Colonic mucosa (tissue), 4 donors: Measurements from ENCODE around the gene LEP. TPM values are rescaled to one million over a fixed set of nuclear protein-coding genes. Genes with fewer than 3 reads are reported as not detected.
A peak's percentile ranks its signal among the peaks of the same experiment; 100 is the strongest.

Experiments
- DNase-seq: peaks from one replicate; pipeline ENCODE4 v3.0.0-alpha.2; 2020
- H3K27ac ChIP-seq: fragments of 200-600 bp; one replicate; pipeline ENCODE4 v1.8.0; 2021
- H3K27me3 ChIP-seq: fragments of 200-600 bp; one replicate; pipeline ENCODE4 v1.8.0; 2021
- H3K36me3 ChIP-seq: fragments of 200-600 bp; one replicate; pipeline ENCODE4 v1.8.0; 2021
- H3K4me1 ChIP-seq: fragments of 200-600 bp; one replicate; pipeline ENCODE4 v1.8.0; 2021; ENCODE audit warnings: mild to moderate bottlenecking
- H3K4me3 ChIP-seq: fragments of 200-600 bp; one replicate; pipeline ENCODE4 v1.8.0; 2021
- H3K9ac ChIP-seq, 2 donors: one replicate each; pipeline ENCODE4 v1.7.0; 2013; ENCODE audit warnings: control low read depth in 2 of 2, low read depth in 2 of 2, low read length in 2 of 2
- H3K9me3 ChIP-seq: fragments of 200-600 bp; one replicate; pipeline ENCODE4 v1.8.0; 2021
- CTCF ChIP-seq: fragments of 200-600 bp; IDR thresholded peaks from one replicate; pipeline ENCODE4 v1.8.0; 2022; ENCODE audit warnings: antibody characterized with exemption, mild to moderate bottlenecking
- intact Hi-C: fragments of 100-400 bp; cut with DNase I; formaldehyde crosslinking; loops from one replicate; pipeline ENCODE4 v1.14.1; 2022
- total RNA-seq, 2 donors: library from RNA; stranded (reverse); fragmentation: NEBNext Ultra II Directional in 1 of 2; extraction: Animal tissue kit (Norgen Biotek cat#: 25700) in 1 of 2; gene quantifications; one replicate each; pipeline ENCODE4 v1.2.1, GENCODE V29; 2021
- donor health status: healthy.
- donor health status: DM: no; HTN: no; CAD: no.
- donor health status: DM: no; HTN: no; CAD: no.

LEP gene
- total RNA-seq, 2 donors from 2014 or later: 0.07 TPM; not detected in 1

DNA sequence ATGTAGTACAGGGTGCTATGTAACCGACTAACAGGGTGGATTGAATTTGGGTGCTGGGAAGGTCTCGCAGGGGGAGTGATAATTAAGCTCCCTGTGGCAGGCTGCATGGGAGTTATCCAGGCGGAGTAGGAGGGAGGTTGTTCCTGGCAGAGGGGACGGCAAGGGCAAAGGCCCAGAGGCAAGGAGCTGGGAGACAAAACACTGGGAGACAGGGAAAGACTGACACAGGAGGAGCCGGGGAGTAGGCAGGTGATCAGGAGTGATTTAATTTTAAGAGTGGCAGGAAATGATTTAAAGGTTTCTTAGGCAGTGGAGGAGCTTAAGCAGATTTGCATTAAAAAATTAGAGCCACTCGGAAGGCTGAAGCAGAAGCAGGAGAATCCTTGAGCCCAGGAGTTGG lies 40.7 kb upstream of the LEP start:
- TF ChIP-seq CTCF: no peak
- Histone ChIP-seq H3K4me1 (no peaks in the 10 kb centered on the region), H3K9me3 (no peaks in the 10 kb centered on the region), H3K9ac (no peak overlapping the region), H3K4me3 (no peak overlapping the region), H3K36me3 (no peaks in the 10 kb centered on the region), H3K27me3 (peaks cover 24% of the 10 kb centered on the region), H3K27ac (no peak overlapping the region)
- DNase-seq: no peak
- intact Hi-C loops: loop anchor here (10.0 kb wide), 1 partner anchor 166 kb away; the partner anchor contains the start of gene LRRC4

DNA sequence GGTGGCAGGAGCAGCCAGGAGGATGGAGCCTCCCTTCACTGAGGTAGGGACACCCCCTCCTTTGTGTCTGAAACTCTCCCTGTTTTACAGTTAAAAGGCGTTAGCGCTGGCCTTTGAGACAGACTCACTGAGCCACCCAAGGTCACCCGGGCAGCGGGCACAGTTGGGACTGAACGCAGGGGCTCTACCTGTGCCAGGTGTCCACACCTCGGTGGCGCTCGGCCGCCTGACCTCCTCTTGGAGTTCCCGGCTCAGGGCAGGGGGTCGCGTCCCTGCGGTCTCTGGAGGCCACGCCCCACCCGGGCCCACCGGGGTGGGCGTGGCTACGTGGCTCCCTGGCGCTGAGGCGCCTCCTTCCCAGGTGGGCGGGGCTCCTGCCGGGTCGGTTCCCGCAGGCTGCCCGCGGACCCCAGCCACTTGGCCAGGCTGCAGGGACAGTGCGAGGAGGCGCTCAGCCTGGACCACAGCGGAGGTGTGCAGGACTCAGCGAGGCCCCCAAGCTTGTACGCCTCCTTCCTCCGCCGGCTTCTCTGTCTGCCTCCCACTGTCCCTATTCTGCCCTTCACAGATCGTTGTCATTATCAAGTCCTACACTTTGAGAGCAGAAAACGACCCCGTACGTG lies 39.9 kb upstream of the LEP start:
- Histone ChIP-seq H3K27me3 (peaks cover 24% of the 10 kb centered on the region), H3K9ac (no peak overlapping the region), H3K4me3 (peak overlapping the region; percentile 9), H3K27ac (no peak overlapping the region), H3K4me1 (no peaks in the 10 kb centered on the region), H3K9me3 (no peaks in the 10 kb centered on the region), H3K36me3 (no peaks in the 10 kb centered on the region)
- intact Hi-C loops: loop anchor here (10.0 kb wide), 1 partner anchor 166 kb away; the partner anchor contains the start of gene LRRC4
- no peak for DNase-seq
- no peak for TF ChIP-seq CTCF

DNA sequence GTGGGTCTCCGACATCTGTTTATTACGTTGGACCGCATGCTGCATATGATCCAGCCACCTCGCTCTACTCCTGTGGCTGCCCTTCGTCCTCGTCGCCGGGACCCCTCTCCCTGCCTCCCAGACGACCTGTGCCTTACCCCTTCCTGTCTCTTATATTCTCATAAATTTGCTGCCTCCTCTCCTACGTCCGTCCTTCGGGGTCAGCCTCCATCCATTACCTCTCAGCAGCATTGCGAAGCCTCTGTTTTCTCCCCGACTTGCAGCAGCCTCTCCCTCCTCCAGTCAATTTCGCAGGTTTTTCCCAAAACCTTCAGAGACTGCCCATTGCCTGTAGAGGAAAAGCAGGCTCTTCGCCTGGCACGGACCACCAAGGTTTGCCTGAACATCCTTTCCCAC lies 39.4 kb upstream of the LEP start:
- H3K27me3 ChIP-seq: peaks cover 24% of the 10 kb centered on the region
- no peak overlapping the region for H3K9ac ChIP-seq
- H3K27ac ChIP-seq: no peak overlapping the region
- DNase-seq: no peak
- no peaks in the 10 kb centered on the region for H3K9me3 ChIP-seq
- intact Hi-C loops: loop anchor here (10.0 kb wide), 1 partner anchor 167 kb away; the partner anchor contains the start of gene LRRC4
- TF ChIP-seq CTCF: no peak
- H3K4me3 ChIP-seq: peak overlapping the region; percentile 9
- H3K36me3 ChIP-seq: no peaks in the 10 kb centered on the region
- no peaks in the 10 kb centered on the region for H3K4me1 ChIP-seq

DNA sequence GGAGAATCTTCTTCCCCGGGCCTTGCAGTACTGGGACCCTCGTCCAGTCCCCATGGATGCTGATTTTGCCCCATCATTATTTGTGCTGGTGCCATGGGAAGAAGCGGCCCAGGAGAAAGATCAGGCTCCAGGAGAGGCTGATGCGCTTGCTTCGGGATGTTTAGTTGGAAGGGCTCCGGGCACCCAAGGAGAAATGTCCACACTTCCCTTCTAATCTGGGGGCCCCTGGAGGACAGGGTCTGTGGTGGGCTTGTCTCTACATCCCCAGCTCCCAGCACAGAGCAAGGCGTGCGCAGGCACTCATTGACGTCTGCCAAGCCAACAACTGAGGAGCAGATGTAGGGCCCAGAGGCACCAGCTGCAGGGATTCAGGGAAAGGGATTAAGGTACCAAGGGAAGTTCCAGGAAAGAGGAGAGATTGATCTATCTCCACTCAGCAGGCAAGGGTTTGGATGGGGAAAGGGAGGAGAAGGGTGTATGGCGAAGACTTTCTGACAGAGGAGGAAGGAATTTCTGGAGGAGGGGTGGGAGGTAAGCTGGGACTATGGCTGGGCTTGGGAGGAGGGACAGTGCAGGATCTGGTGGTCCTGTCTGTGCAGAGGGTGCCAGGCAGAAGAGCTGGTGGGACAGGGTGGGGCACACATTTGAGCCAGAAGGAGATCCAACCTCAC lies 38.7 kb upstream of the LEP start:
- Histone ChIP-seq H3K4me3 (no peak overlapping the region), H3K27me3 (peaks cover 24% of the 10 kb centered on the region), H3K27ac (no peak overlapping the region), H3K9ac (no peak overlapping the region), H3K4me1 (no peaks in the 10 kb centered on the region), H3K9me3 (no peaks in the 10 kb centered on the region), H3K36me3 (no peaks in the 10 kb centered on the region)
- TF ChIP-seq CTCF: no peak
- intact Hi-C loops: loop anchor here (10.0 kb wide), 1 partner anchor 168 kb away; the partner anchor contains the start of gene LRRC4
- no peak for DNase-seq

GRCh38 chr7:128203047-128203491 lies 38.0 kb upstream of the LEP start:
- Histone ChIP-seq H3K4me3 (no peak overlapping the region), H3K36me3 (no peaks in the 10 kb centered on the region), H3K9ac (no peak overlapping the region), H3K9me3 (no peaks in the 10 kb centered on the region), H3K27me3 (peaks cover 24% of the 10 kb centered on the region), H3K27ac (no peak overlapping the region), H3K4me1 (no peaks in the 10 kb centered on the region)
- intact Hi-C loops: loop anchor here (10.0 kb wide), 1 partner anchor 168 kb away; the partner anchor contains the start of gene LRRC4
- no peak for DNase-seq
- no peak for TF ChIP-seq CTCF
